ENCODE measurements around the gene MAPK6.
A peak's percentile ranks its signal among the peaks of the same experiment; 100 is the strongest.

Gene MAPK6

DNA sequence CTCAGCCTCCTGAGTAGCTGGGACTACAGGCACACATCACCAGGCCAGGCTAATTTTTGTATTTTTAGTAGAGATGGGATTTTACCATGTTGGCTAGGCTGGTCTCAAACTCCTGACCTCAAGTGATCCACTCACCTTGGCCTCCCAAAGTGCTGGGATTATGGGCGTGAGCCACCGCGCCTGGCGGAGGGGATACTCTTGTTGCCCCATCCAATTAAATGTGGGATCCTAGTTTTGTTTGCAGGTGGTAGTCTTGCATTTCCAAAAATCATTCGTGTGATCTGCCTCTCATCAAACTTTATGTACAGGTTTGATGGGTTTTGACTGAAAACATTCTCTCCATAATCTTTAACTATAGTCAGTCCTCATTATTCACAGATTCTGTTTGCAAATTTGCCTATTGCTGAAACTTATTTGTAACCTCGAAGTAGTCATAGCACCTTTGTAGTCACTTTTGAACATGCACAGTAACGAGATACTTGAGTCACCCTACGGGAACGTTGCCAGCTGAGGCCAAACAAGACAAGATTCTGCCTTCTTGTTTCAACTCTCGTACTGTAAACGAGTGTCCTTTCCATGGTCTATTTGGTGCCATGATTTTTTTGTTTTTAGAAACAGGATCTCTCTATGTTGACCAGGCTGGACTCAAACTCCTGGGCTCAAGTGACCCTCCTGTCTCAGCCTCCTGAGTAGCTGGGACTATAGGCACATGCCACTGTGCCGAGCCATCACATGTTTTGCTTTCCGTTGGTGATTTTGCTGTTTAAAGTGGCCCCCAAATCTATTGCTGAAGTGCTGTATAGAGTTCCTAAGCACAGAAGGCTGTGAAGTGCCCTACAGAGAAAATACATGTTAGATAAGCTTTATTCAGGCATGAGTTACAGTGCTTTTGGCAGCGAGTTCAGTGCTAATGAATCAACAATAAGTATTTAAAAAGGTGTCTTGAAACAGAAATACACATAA lies 8.1 kb upstream of the MAPK6 start:
- DNase-seq, result no peak

DNA sequence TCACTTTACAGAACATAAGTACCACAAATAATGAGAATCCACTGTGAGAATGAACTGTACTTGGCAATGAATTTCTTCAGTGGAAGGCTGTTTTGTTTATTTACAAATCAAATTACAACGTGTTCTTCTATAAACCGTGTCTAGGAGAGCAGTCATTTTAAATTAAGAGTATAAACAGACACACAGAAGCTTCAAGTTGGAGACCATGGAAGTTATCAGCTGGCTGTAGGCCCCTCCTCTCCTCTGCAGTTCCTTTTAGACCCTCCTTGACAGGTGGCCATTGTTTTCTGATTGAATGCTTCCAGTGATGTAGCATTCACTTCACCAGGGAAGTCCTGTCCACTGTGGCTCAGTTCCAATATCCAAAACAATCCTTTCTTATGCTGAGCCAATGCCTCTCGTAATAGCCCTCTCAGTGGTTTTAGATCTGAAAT lies 7.3 kb upstream of the MAPK6 start:
- no peak for DNase-seq

DNA sequence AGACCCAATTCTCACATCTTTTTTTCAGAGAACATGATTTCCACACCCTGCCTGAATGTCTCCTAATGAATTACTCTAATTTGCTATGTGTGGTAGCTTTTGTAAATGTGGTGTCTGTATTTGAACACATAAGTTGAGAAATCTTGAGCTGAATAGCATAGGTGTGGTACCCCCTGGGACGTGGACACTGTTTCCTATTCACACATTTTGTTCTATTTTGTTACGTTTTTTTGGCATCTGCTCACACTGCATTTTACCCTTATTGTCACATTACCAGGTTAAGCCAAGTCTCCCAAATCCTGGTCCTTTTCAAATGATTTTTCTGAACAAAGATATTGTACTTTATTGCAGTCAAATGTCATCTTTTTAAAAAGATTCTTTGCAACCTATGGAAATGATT lies 6.8 kb upstream of the MAPK6 start:
- no peak for DNase-seq

DNA sequence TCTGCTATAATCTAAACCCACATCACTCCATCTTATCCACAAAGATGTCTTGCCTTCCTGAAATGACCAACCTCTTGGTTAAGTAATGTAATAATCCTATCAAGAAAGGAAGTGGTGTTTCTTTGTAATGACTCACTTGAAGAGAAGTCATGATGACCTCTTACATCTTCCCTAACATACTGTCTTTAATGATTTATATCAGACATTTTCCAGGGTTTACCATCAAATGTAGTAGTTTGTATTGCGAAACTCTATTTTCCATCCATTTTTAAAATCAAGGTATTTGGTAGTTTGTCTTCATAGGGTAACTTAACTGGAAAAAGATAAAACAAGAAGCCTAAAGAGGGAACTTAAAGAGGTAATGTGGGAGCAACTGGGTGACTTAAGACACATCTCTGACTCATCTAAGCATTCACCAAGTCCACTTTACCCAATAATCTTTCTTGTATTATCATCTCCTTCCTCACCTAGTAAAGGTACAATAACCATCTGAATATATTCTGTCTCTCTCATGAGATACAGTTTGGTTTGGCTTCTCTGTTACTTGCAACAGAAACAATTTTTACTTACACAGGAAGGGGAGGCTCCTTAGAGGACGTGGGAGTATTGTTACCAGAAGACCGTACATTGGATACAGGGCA lies 5.7 kb upstream of the MAPK6 start:
- no peak for DNase-seq

DNA sequence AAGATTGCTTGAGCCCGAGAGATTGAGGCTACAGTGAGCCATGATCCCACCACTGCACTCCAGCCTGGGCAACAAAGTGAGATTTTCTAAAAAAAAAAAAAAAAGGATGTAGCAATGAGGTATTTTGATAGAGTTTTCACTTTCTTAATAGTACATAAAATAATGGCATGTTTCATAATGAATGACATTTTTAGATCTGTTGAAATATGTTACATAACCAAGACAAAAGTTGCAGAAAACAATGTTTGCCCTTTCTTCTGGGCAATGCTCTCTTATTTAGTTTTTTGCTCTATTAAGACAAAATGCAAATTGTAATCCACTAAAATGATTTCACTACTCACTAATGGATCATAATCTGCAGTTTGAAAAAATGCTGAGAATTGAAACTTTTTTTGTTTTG lies 4.4 kb upstream of the MAPK6 start:
- DNase-seq, result no peak

DNA sequence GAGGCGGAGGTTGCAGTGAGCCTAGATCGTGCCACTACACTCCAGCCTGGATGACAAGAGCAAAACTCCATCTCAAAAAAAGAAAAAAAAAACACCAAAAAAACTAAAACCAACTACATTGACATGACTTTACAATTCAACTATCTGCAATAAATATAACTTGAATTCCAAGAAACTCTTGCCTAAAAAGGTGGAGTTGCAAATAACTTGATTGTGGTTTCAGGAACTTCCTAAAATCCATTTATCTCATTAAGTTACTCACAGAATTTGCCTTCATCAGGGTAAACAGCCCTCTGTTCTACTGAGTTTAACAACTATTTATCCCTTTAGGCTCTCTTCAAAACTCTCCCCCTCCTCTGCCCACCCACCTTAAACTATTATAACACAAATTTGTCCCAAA lies 2.7 kb upstream of the MAPK6 start:
- no peak for DNase-seq

DNA sequence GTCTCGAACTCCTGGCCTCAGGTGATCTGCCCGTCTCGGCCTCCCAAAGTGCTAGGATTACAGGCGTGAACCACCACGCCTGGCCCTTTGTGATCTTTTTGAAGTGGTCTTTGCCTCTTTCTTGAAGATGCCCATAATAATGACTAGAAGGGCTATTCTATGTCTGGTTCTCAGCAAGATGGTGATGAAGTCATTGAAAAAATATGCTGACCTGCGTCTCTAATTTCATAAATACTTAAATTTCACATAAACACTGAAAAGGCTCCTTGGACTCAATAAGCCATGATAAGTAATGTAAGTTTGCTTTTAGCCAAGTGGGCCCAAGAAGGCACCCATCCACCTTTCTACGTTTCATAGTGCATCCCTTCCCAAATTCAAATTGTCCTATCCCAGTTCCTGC lies 775 bp upstream of the MAPK6 start:
- no peak for DNase-seq

DNA sequence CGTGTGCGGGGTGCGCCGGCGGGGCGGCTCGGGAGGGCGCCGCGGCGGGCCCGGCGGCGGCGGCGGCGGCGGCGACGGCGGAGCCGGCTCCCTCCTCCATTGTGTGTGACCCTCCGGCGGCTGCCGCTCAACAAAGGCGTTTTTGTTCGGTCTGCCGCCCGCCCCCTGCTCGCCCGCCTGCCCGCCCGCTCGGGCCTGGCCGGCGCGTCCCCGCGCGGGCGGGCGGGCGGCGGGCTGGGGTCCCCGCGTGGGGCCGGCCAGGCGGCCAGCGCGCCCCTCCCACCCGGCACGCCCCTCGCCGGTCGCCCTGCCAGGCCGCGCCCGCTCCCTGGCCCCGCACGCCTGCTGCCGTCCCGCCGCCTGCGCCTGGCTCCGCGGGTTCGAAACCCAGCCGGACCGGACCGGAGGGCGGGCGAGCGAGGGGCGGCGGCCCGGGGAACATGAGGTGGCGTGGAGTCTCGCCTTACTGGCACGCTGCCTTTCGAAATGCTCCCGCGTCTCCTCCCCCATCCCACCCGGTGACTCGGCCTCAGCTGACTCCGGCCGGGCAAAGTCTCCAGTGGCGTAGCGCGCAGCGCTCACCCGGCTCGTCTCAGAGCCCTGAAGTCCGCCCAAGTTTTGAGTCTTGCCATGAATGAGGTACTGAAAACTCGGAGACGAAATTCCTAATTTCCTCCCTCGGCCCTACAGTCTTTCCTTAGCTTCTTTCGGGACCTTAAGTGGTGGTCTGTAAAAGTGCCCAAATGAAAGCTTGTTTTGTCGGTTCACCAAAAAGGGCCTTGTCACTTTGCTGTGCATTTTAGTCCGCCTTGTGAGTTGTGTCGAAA lies 588 bp downstream of the MAPK6 start:
- DNase-seq, result peak; percentile 66

DNA sequence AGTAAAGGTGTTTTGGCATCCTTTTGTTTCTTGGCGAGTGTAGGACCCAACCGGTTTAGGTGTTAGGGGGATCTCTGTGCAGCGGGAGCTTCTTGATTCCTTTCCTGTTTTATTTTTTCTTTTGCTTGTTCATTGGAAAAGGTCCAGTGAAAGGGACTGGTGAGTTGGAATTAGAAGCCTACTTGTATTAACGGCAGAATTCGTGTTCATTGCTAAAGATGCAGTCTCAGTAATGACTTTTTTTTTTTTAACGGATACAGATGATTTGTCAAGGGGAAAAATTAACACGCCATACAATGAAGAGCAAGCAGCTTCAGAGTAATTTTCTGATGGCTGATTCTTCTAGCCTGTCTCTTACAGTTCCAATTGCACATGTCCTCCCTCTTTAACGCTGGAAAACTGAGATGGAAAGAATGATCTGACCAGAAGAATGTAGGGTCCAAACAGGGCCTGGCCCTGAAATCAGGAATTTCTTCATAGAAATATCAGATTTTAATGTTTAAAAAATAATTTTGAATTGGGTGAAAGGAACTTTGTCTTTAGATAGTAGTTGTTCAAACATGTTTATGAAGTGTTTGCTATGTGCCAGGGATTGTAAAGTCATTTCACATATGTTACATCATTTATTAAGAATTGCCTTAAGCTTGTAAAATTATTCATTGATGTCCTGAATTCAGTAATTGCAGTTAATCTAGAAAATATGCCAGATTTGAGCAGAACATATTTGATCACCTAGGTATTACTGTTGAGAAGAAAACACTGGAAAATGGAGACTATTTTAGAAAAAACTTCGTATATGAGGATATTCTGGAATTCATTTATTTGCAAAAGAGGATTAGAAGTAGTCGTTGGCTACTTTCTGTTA lies 1.4 kb downstream of the MAPK6 start:
- DNase-seq, result peak; percentile 18

DNA sequence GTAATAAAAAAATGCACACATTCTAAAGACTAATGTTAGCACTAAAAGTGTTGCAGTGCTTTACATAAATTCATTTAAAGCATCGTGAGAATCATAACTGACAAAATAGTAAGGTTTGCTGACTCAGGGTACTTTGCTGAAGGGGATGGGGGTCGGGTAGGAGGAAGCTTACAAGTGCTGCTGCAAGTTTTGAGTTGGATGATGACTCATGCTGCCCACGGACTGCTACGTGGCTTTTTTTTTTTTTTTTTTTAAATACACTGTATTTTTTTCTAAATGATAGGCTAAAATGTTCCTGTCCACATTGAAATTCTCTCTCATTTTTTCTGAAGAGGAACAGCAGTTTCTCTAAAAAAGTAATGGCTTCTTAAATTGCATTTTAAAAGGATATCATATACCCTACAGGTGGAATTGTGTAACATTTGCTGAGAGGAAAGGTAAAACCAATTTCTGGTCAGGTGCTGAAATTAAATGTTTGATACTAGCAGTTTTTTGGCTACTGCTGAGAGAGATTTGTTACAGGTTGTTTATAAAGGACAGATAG lies 2.2 kb downstream of the MAPK6 start:
- peak; percentile 79 for DNase-seq

DNA sequence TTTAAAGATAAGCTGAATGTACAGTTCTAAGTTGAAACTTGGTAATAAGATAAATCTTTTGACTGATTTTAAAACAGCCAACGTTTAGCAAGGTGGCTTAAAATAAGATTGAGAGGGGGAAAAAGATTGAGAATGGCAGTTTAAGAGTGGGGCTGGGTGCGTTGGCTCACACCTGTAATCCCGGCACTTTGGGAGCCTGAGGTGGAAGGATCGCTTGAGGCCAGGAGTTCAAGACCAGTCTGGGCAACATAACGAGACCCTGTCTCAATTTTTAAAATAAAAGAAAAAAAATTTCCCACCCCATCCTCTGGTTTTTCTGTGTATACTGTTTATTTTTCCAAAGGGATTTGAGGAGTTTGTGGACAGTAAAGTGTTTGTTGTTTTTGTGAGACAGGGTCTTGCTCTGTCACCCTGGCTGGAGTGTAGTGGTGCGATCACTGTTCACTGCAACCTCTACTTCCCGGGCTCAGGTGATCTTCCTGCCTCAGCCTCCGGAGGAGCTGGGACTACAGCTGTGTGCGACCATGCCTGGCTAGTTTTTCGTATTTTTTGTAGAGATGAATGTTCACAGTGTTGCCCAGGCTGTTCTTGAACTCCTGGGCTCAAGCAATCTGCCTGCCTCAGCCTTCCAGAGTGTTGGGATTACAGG lies 3.0 kb downstream of the MAPK6 start:
- no peak for DNase-seq

DNA sequence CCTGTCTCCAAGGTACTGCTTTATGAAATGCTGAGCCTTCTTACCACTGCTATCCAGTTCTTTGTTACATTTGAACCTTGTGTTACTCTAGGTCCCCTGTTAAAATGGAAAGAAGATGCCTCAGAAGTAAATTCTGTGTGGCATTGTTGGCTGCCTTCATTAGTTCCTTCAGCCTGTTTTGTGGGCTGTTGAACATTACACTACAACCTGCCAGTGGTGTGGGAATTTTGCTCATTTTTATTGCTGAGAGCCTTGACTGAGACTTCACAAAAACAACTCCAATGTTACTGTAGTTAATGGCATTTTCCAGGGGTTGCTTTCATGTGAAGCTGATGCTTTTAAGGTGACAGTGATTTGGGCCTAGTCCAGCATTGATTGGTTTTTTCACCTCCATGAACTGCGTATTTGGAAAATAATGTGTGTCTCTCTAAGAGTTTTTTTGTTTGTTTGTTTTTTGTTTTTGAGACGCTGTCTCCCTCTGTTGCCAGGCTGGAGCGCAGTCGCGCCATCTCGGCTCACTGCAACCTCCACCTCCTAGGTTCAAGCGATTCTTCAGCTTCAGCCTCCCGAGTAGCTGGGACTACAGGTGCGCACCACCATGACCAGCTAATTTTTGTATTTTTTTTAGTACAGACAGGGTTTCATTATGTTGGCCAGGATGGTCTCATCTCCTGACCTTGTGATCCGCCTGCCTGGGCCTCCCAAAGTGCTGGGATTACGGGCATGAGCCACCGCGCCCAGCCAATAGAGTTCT lies 4.3 kb downstream of the MAPK6 start:
- DNase-seq, result no peak

DNA sequence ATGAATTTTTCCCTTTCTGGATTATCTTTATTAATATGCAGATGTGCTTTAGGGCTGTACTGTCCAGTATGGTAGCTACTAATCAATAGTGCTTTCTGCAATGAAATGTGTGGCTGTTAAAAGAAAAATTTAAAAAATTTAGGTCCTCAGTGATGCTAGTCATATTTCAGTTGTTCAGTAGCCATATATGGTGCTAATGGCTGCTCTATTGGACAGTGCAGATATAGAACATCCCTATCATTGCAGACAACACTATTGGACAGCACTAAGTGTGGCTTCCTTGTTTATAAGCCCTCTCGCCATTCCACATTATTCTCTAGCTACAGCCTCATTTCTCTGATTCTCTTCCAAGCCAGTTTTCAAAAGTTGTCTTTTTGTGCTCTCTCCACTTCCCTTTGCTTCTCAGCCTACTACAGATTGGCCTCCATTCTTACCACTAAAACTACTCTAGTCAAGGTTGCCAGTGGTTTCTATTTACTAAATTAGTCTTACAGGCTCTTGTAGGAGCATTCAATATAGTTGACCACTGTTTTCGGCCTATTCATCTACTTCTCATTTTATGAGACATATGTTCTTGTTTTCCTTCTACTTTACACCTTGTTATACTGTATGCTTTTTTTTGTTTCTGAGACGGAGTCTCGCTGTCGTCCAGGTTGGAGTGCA lies 9.5 kb downstream of the MAPK6 start:
- DNase-seq, result no peak

DNA sequence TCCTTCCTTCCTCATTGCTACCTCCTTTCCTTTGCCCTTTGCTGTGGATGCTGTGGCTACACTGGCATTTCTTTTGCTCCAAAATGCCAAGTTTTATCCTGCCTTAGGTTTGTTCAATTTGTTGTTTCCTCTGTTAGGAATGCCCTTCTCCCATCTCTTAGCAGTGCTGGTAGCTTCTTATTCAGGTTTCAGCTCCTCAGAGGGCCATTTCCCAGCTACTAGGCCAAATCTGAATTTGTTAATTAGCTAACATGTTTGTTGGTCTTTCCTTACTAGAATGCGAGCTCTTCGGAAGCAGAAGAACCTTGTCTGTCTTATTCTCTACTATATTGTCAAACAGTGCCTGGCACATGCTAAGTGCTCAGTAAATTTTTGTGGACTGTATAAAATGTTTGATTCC lies 11.0 kb downstream of the MAPK6 start:
- DNase-seq, result no peak

DNA sequence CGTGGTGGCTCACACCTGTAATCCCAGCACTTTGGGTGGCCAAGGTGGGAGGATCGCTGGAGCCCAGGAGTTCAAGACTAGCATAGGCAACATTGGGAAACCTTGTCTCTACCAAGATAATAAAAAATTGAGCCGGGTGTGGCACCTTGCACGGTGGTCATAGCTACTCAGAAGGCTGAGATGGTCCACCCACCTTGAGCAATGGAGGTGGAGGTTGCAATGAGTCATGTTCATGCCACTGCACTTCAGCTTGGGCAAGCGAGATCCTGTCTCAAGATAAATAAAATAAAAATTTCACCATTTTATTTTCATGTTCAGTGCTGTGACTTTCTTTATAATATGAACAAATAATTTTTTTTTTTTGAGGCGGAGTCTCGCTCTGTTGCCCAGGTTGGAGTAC lies 12.5 kb downstream of the MAPK6 start:
- DNase-seq, result no peak

DNA sequence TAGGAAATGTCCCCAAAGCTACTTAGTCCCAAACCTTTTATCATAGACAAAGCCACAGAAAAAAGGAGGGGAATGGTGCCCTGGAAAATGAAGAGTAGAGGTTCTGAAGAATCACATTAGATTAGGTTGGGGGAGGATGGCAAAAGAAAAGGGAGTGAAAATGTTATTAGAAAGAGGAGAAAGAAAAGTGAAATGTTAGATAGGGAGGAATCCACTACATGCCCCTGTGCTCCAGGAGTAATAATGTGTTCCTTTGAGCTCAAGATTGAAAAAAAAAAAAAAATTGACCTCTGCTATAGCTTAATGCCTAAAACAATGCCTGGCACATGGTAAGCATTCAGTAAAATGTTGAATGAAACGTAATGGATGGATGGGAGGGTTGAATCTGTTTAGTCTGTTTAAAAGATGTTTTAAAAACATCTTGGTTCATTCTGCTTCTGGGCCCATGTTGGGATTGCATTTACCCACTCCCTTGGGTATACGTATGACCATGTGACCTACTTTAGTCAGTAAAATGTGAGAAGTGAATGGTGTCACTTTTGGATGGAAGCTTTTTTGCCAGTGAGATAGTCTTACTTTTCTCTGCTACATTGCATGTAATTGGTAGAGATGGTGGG lies 19.0 kb downstream of the MAPK6 start:
- no peak for DNase-seq

DNA sequence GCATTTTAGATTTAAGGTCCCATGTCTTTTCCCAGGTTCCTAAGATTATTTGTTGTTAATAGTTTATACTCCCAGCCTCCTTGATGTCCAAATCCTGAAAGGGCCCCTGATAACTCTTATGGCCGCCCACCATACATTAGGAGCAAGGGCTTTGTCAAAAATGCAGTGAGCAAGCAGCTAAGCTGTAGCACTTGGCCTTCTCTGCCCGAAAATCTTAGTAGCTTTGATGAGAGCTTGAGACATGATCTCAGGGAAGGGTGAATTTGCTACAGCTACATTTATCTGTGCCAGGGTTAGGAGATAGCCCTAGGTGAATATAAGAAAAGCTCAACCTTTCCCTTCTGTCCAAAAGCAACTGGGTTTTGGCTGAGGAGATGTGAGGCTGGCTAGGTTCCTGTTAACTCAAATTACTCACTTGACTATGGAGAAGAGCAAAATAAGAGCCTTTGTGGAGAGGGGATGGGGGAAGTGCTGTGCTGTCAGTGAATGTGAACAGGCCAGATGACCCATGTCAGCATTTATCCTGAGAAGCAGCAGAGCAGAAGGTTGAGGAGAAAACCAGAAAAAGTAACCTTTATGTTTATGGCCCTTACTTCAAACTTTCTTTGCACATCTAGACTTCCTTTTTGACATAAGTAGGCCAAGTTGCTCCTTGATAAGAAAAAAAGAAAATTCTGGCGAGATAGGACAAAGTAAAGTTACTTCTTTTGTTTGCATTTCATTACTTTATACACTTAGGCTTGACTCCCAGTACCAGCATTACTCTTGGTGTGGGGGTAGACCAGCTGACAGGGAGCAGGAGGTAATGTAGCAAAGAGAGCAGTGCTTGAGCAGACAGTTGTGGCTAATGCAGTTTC lies 21.1 kb downstream of the MAPK6 start:
- no peak for DNase-seq

DNA sequence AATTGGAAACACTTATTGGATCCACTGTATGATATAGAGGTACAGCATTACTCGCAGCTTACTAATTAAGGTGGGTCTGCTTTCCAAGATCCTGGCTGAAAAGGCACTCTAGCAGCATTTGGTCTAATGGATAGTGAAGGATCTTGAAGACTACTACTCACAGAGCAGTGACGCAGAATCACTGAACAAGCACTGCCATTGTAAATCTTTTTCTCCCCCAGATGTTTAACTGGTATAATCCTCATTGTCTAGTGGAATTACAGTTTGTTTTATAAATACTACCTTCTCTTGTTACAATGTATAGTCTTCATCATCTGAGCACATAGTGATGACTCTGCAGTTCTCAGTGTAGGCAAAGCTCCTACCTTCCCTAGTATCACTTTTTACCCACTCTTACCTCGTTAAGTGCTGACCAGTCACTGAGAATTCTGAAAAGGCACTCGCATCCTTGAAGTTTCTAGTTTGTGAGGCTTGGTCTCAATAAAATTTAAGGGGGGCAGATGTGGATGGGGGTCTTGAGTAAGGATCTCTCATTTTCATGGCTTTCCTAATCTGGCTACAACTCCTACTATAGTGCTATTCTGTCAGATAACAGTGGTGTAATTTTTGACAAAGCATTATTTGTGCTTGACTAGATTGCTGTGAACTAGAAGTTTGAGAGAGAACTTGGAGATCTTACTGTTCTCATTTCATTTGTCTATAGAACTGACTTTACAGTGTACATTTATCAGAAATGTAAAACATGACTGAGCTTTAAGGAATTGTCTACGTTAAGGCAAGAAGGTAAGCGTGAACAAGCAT lies 23.2 kb downstream of the MAPK6 start:
- DNase-seq, result no peak
